SK-N-SH (cell line): ENCODE results near the gene NTN1. TPM values are rescaled to one million over a fixed set of nuclear protein-coding genes. Genes with fewer than 3 reads are reported as not detected.

Source experiments
- CTCF ChIA-PET: fragments of 300-600, 350-600 bp; formaldehyde crosslinking; extraction: SDS; loops from one replicate; lab custom pipeline; 2021; lab: Yijun Ruan, JAX
- POLR2A ChIA-PET: fragments of 350-600 bp; sonication (Branson Sonifier 250); formaldehyde crosslinking; extraction: SDS; loops from one replicate; lab custom pipeline; 2020; ENCODE audit warnings: antibody characterized with exemption, inconsistent platforms; lab: Yijun Ruan, JAX
- DNase-seq: peaks from one replicate; pipeline ENCODE4 v3.0.0; 2012
- H2AFZ ChIP-seq: fragments of 200-600 bp; sonication (generic); 2 replicates; pipeline ENCODE4 v1.8.1; 2016; ENCODE audit warnings: antibody characterized with exemption, mild to moderate bottlenecking, low read depth
- H3F3A ChIP-seq: fragments of 200-600 bp; sonication (generic); replicated peaks from 2 replicates; pipeline ENCODE3; 2016; ENCODE audit warnings: antibody characterized with exemption, mild to moderate bottlenecking; ENCODE audit not compliant: insufficient read depth
- H3K27ac ChIP-seq, 2 experiments: fragments of 200-500 bp in 1 of 2; fragments of 200-600 bp in 1 of 2; sonication (Bioruptor generic) in 1 of 2; sonication (generic), shearing (Covaris generic) in 1 of 2; 2 replicates each; pipeline versions ENCODE4 v1.5.1 to v1.6.1; 2014 to 2016; ENCODE audit warnings: low read depth in 2 of 2, inconsistent platforms in 1 of 2, low read length in 1 of 2, mild to moderate bottlenecking in 1 of 2, mixed read lengths in 1 of 2
- H3K27me3 ChIP-seq: fragments of 200-600 bp; sonication (generic), shearing (Covaris generic); 2 replicates; pipeline ENCODE4 v1.6.1; 2016; ENCODE audit warnings: mixed run types; ENCODE audit not compliant: insufficient read depth
- H3K36me3 ChIP-seq, 2 experiments: fragments of 200-500 bp in 1 of 2; fragments of 200-600 bp in 1 of 2; sonication (Bioruptor generic) in 1 of 2; sonication (generic) in 1 of 2; replicated peaks in 1 of 2; 2 replicates each; pipeline versions ENCODE3 to v1.5.1; 2014 to 2016; ENCODE audit warnings: low read length in 1 of 2, mild to moderate bottlenecking in 1 of 2; ENCODE audit not compliant: insufficient read depth in 2 of 2, control insufficient read depth in 1 of 2
- H3K4me1 ChIP-seq, 2 experiments: fragments of 200-500 bp in 1 of 2; fragments of 200-600 bp in 1 of 2; sonication (Bioruptor generic) in 1 of 2; sonication (generic), shearing (Covaris generic) in 1 of 2; 2 replicates each; pipeline versions ENCODE4 v1.5.1 to v1.6.1; 2014 to 2016; ENCODE audit warnings: low read depth in 1 of 2, low read length in 1 of 2, mixed run types in 1 of 2; ENCODE audit not compliant: insufficient read depth in 2 of 2, control insufficient read depth in 1 of 2
- H3K4me2 ChIP-seq: fragments of 200-600 bp; sonication (generic), shearing (Covaris generic); 2 replicates; pipeline ENCODE4 v1.6.1; 2017; ENCODE audit warnings: mixed run types
- H3K4me3 ChIP-seq, 2 experiments: fragments of 200-500 bp in 1 of 2; fragments of 200-600 bp in 1 of 2; sonication (Bioruptor generic) in 1 of 2; sonication (generic), shearing (Covaris generic) in 1 of 2; 2 replicates each; pipeline versions ENCODE4 v1.5.1 to v1.8.1; 2014 to 2016; ENCODE audit warnings: low read depth in 2 of 2, inconsistent platforms in 1 of 2, low read length in 1 of 2, mild to moderate bottlenecking in 1 of 2, mixed read lengths in 1 of 2, moderate library complexity in 1 of 2
- H3K79me2 ChIP-seq: fragments of 200-600 bp; sonication (generic); 2 replicates; pipeline ENCODE4 v1.8.1; 2017; ENCODE audit warnings: mild to moderate bottlenecking; ENCODE audit not compliant: insufficient read depth
- H3K9ac ChIP-seq: fragments of 200-600 bp; sonication (generic); 2 replicates; pipeline ENCODE4 v1.6.1; 2017; ENCODE audit warnings: mixed run types
- H3K9me2 ChIP-seq: fragments of 200-600 bp; sonication (generic); 2 replicates; pipeline ENCODE4 v1.6.1; 2017; ENCODE audit warnings: mixed run types
- H3K9me3 ChIP-seq: fragments of 200-600 bp; sonication (generic); 2 replicates; pipeline ENCODE4 v1.6.1; 2017; ENCODE audit warnings: mixed run types, mild to moderate bottlenecking, moderate library complexity
- H4K20me1 ChIP-seq: fragments of 200-600 bp; sonication (generic); 2 replicates; pipeline ENCODE4 v1.6.1; 2017; ENCODE audit warnings: mild to moderate bottlenecking, mixed run types; ENCODE audit not compliant: insufficient read depth
- CHD2 ChIP-seq: fragments of 150-350 bp; IDR thresholded peaks from 2 replicates; pipeline ENCODE4 v1.6.1; 2018; ENCODE audit warnings: low read length; ENCODE audit not compliant: partially characterized antibody
- GATA2 ChIP-seq: sonication (generic); formaldehyde crosslinking; IDR thresholded peaks from 2 replicates; pipeline ENCODE4 v1.5.0; 2020; ENCODE audit warnings: mild to moderate bottlenecking, missing genetic modification reagents
- MXI1 ChIP-seq: IDR thresholded peaks from 2 replicates; pipeline ENCODE4 v1.6.1; 2012; ENCODE audit warnings: mild to moderate bottlenecking, low read depth, low read length, improper control_type of control experiment
- RFX5 ChIP-seq: IDR thresholded peaks from 2 replicates; pipeline ENCODE4 v1.6.1; 2012; ENCODE audit warnings: mild to moderate bottlenecking, improper control_type of control experiment, low read length
- SIN3A ChIP-seq: IDR thresholded peaks from 2 replicates; pipeline ENCODE4 v1.6.1; 2012; ENCODE audit warnings: low read depth, mild to moderate bottlenecking, low read length, moderate library complexity, borderline replicate concordance
- WGBS: methylation state at CpG from one replicate; pipeline ENCODE4 v1.1.6; 2017; ENCODE audit warnings: low lambda C conversion rate; 5-methylcytosine and 5-hydroxymethylcytosine counted together
- polyA plus RNA-seq, 3 experiments: library from polyadenylated mRNA; depleted of rRNA; stranded (reverse); fragments of >200 nt; gene quantifications; 2 replicates each; pipeline ENCODE4 v1.2.3, GENCODE V29; 2012
- TF ChIP-seq, protein P1 (sequence below): IDR thresholded peaks from 2 replicates; pipeline ENCODE4 v1.4.0; 2012; ENCODE audit warnings: low read depth, borderline replicate concordance
- TF ChIP-seq, protein P2 (sequence below): IDR thresholded peaks from 2 replicates; pipeline ENCODE4 v1.6.1; 2012; ENCODE audit warnings: mild to moderate bottlenecking, low read depth, low read length, moderate library complexity
- TF ChIP-seq, protein P3 (sequence below): IDR thresholded peaks from 2 replicates; pipeline ENCODE4 v1.4.0; 2012; ENCODE audit warnings: low read depth, borderline replicate concordance
- TF ChIP-seq, protein P4 (sequence below): IDR thresholded peaks from 2 replicates; pipeline ENCODE4 v1.4.0; 2012; ENCODE audit warnings: low read depth

NTN1 gene
- polyA plus RNA-seq, 1 of the 3 experiments (the other 2 are of a cell fraction), result 0.05 TPM

DNA sequence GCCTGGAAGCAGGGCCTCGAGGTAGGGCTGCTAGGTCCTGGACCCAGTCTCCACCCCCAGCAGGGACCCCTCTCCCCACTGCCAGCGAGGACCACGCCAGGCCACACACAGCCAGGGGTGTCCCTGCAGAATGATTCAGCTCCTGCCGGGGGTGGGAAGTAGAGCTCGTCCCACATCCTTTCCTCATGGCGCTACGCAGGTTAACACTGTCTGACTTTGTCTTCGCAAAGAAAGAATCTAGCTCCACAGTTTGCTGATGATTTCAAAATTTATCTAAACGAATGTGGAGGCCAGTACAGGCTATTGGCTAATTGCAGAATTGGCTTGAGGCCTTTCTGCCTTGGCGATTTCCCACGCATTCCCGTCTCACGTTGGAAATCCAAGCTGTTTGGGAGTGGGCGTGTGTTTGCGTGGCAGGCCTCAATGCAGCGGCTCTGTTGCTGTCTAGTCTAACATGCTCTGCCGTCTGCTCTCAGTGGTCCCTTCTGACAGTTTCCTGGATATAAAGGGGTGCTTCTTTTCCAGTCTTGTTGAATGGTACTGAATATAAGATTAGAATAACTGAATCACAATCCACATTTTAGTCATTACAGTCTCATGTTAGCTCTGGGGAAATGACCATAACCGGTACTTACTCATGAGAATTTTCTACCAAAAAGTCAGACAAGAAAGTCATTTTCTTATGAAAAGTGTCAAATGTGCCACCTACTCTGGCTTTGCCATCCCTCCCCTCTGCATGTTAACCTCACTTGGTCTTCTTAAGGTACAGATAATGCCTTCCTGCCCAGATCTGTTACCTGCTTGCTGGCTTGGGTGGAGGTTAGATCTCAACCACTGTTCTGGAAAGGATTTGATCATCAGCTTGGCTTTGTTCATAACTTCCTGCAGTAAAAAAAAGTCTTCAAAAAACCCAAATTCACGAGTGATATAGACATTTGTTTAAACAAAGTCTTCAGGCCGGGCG is 252.4 kb downstream of the NTN1 start:
- H3K4me3 ChIP-seq, result no peak overlapping the region
- H3K9me2 ChIP-seq, result no peaks in the 10 kb centered on the region
- H3K27ac ChIP-seq, result no peak overlapping the region
- ChIA-PET CTCF (interaction anchor here (3.4 kb wide), 1 partner anchor 18 kb away, joined by 13 read pairs; no protein-coding TSS in a partner anchor), POLR2A (no interaction called here)
- WGBS, result 93% methylated on average over 16 of the region's 21 CpGs
- no peaks in the 10 kb centered on the region for H4K20me1 ChIP-seq
- TF ChIP-seq, protein P1, sequence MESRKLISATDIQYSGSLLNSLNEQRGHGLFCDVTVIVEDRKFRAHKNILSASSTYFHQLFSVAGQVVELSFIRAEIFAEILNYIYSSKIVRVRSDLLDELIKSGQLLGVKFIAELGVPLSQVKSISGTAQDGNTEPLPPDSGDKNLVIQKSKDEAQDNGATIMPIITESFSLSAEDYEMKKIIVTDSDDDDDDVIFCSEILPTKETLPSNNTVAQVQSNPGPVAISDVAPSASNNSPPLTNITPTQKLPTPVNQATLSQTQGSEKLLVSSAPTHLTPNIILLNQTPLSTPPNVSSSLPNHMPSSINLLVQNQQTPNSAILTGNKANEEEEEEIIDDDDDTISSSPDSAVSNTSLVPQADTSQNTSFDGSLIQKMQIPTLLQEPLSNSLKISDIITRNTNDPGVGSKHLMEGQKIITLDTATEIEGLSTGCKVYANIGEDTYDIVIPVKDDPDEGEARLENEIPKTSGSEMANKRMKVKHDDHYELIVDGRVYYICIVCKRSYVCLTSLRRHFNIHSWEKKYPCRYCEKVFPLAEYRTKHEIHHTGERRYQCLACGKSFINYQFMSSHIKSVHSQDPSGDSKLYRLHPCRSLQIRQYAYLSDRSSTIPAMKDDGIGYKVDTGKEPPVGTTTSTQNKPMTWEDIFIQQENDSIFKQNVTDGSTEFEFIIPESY, result no peak
- TF ChIP-seq, protein P2, sequence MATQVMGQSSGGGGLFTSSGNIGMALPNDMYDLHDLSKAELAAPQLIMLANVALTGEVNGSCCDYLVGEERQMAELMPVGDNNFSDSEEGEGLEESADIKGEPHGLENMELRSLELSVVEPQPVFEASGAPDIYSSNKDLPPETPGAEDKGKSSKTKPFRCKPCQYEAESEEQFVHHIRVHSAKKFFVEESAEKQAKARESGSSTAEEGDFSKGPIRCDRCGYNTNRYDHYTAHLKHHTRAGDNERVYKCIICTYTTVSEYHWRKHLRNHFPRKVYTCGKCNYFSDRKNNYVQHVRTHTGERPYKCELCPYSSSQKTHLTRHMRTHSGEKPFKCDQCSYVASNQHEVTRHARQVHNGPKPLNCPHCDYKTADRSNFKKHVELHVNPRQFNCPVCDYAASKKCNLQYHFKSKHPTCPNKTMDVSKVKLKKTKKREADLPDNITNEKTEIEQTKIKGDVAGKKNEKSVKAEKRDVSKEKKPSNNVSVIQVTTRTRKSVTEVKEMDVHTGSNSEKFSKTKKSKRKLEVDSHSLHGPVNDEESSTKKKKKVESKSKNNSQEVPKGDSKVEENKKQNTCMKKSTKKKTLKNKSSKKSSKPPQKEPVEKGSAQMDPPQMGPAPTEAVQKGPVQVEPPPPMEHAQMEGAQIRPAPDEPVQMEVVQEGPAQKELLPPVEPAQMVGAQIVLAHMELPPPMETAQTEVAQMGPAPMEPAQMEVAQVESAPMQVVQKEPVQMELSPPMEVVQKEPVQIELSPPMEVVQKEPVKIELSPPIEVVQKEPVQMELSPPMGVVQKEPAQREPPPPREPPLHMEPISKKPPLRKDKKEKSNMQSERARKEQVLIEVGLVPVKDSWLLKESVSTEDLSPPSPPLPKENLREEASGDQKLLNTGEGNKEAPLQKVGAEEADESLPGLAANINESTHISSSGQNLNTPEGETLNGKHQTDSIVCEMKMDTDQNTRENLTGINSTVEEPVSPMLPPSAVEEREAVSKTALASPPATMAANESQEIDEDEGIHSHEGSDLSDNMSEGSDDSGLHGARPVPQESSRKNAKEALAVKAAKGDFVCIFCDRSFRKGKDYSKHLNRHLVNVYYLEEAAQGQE, result no peak
- TF ChIP-seq MXI1, result no peak
- TF ChIP-seq, protein P3, sequence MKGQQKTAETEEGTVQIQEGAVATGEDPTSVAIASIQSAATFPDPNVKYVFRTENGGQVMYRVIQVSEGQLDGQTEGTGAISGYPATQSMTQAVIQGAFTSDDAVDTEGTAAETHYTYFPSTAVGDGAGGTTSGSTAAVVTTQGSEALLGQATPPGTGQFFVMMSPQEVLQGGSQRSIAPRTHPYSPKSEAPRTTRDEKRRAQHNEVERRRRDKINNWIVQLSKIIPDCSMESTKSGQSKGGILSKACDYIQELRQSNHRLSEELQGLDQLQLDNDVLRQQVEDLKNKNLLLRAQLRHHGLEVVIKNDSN, result no peak
- no peak for TF ChIP-seq SIN3A
- TF ChIP-seq CHD2, result no peak
- TF ChIP-seq, protein P4, sequence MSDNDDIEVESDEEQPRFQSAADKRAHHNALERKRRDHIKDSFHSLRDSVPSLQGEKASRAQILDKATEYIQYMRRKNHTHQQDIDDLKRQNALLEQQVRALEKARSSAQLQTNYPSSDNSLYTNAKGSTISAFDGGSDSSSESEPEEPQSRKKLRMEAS, result no peak
- no peak for TF ChIP-seq RFX5
- no peak for TF ChIP-seq GATA2 (CRISPR knock-in tag)
- TF ChIP-seq, all 33 proteins: peak for 0
- H3K79me2 ChIP-seq, result no peaks in the 10 kb centered on the region
- DNase-seq, result no peak
- H3K27me3 ChIP-seq, result no peaks in the 10 kb centered on the region
- H3K4me1 ChIP-seq, result no peaks in the 10 kb centered on the region; a peak in 1 of 4 replicates
- H3F3A ChIP-seq, result no peaks in the 10 kb centered on the region
- no peak overlapping the region for H3K9ac ChIP-seq
- H2AFZ ChIP-seq, result no peak overlapping the region
- no peaks in the 10 kb centered on the region for H3K36me3 ChIP-seq
- H3K4me2 ChIP-seq, result no peak overlapping the region
- H3K9me3 ChIP-seq, result no peaks in the 10 kb centered on the region
